Hepatocyte (in vitro differentiated cells): ENCODE data around the gene MACROD2. TPM values are rescaled to one million over a fixed set of nuclear protein-coding genes. Genes with fewer than 3 reads are reported as not detected.

Experiments
- DNase-seq: peaks from one replicate; pipeline ENCODE4 v3.0.0-alpha.2; 2016; ENCODE audit warnings: low spot score
- H2AFZ ChIP-seq: fragments of 200-600 bp; sonication (generic); 2 replicates; pipeline ENCODE4 v1.6.0; 2016; ENCODE audit warnings: antibody characterized with exemption, mild to moderate bottlenecking
- H3K27ac ChIP-seq: fragments of 200-600 bp; sonication (generic); 2 replicates; pipeline ENCODE4 v1.5.1; 2016; ENCODE audit warnings: mild to moderate bottlenecking
- H3K27me3 ChIP-seq: fragments of 200-600 bp; sonication (generic); 2 replicates; pipeline ENCODE4 v1.6.1; 2016
- H3K36me3 ChIP-seq: fragments of 200-600 bp; sonication (generic); replicated peaks from 2 replicates; pipeline ENCODE4 v1.5.1; 2016; ENCODE audit warnings: low read depth; ENCODE audit not compliant: insufficient read depth
- H3K4me1 ChIP-seq: fragments of 200-600 bp; sonication (generic); 2 replicates; pipeline ENCODE4 v1.5.1; 2016; ENCODE audit warnings: mild to moderate bottlenecking, moderate library complexity; ENCODE audit not compliant: insufficient read depth
- H3K4me2 ChIP-seq: fragments of 200-600 bp; sonication (generic); 2 replicates; pipeline ENCODE4 v1.6.0; 2016
- H3K4me3 ChIP-seq: fragments of 200-600 bp; sonication (generic); 2 replicates; pipeline ENCODE4 v1.5.1; 2016; ENCODE audit warnings: mild to moderate bottlenecking
- H3K79me2 ChIP-seq: fragments of 200-600 bp; sonication (generic); 2 replicates; pipeline ENCODE4 v1.6.0; 2017; ENCODE audit warnings: mild to moderate bottlenecking
- H3K9me2 ChIP-seq: fragments of 200-600 bp; sonication (generic); replicated peaks from 2 replicates; pipeline ENCODE4 v1.6.0; 2017; ENCODE audit warnings: mild to moderate bottlenecking; ENCODE audit not compliant: insufficient read depth
- H3K9me3 ChIP-seq: fragments of 200-600 bp; sonication (generic); 2 replicates; pipeline ENCODE4 v1.5.1; 2016; ENCODE audit warnings: low read depth, mild to moderate bottlenecking
- H4K20me1 ChIP-seq: fragments of 200-600 bp; sonication (generic); 2 replicates; pipeline ENCODE4 v1.6.0; 2016; ENCODE audit warnings: mild to moderate bottlenecking; ENCODE audit not compliant: insufficient read depth, poor library complexity, severe bottlenecking
- CTCF ChIP-seq: fragments of 200-600 bp; sonication (generic); IDR thresholded peaks from 2 replicates; pipeline ENCODE4 v1.5.1; 2016; ENCODE audit warnings: antibody characterized with exemption, mild to moderate bottlenecking; ENCODE audit not compliant: poor library complexity
- EZH2 ChIP-seq: fragments of 200-600 bp; sonication (generic); IDR thresholded peaks from 2 replicates; pipeline ENCODE4 v1.6.1; 2016; ENCODE audit warnings: antibody characterized with exemption, mild to moderate bottlenecking, borderline replicate concordance
- EZH2phosphoT487 ChIP-seq: fragments of 200-600 bp; sonication (generic); IDR thresholded peaks from one replicate; pipeline ENCODE4 v1.6.1; 2018; ENCODE audit warnings: antibody characterized with exemption, mild to moderate bottlenecking, low read depth, moderate library complexity; ENCODE audit not compliant: unreplicated experiment, severe bottlenecking
- WGBS: methylation state at CpG from one replicate; pipeline ENCODE4 v1.1.6; 2016; ENCODE audit warnings: low lambda C conversion rate; ENCODE audit errors: missing lambda C conversion rate; 5-methylcytosine and 5-hydroxymethylcytosine counted together
- polyA plus RNA-seq: library from polyadenylated mRNA; unstranded; fragments of >200 nt; fragmentation: Nextera tagmentation; extraction: Ambion mirVana; gene quantifications from 2 replicates; pipeline ENCODE4 v1.2.1, GENCODE V29; 2016
- total RNA-seq: library from RNA; depleted of rRNA; stranded (reverse); fragments of >200 nt; gene quantifications from 2 replicates; pipeline ENCODE4 v1.2.3, GENCODE V29; 2014

The MACROD2 gene
- total and polyA plus RNA-seq, 2 experiments from 2014 or later, result 2.4 to 3.1 TPM

DNA sequence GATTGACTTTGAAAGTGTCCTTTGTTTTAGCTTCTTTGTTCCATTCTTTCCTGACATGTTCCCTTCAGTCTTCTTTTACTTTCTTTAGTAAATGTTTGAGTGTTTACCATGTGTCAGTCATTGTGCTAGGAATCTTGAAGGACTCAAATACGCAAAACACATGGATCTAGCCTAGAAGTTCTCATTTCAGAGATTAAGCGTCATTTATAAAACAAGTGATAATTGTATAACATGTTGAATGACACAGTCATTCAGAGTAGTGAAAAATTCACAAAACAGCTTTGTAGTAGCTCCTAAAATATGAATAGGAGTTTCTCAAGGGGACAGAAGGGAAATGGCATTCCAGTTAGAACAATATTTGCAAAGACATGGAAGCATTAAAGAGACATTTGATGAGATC is 66.9 kb downstream of the MACROD2 start:
- Histone ChIP-seq H2AFZ (no peak overlapping the region), H3K4me1 (no peaks in the 10 kb centered on the region), H3K4me3 (no peak overlapping the region), H3K27ac (no peak overlapping the region), H3K9me2 (no peaks in the 10 kb centered on the region), H4K20me1 (no peaks in the 10 kb centered on the region), H3K27me3 (no peaks in the 10 kb centered on the region), H3K36me3 (no peaks in the 10 kb centered on the region), H3K9me3 (no peaks in the 10 kb centered on the region), H3K79me2 (no peaks in the 10 kb centered on the region), H3K4me2 (no peak overlapping the region)
- no peak for DNase-seq
- 93% methylated on average over 2 of the region's 2 CpGs for WGBS
- TF ChIP-seq EZH2phosphoT487, result no peak

DNA sequence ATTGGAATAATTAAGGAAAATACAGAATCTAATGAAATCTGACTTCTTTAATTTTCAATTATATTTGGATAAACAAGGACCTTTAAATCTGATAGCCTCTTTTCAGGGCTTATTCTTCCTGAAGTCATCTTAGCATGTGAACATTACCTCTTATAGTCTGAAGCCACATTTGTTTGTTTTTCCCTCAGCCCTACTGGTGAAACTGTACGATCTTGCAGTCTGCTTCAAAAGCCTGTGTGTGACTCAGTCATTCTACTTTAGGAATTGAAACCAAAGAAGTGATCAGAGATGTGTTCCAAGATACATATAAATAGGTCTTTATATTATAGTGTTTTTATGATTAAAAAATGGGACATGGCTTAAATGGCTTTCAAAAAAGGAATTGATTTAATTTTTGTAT is 67.5 kb downstream of the MACROD2 start:
- DNase-seq, result no peak
- H3K79me2 ChIP-seq, result no peaks in the 10 kb centered on the region
- TF ChIP-seq CTCF, result no peak
- TF ChIP-seq EZH2phosphoT487, result no peak
- no peak for TF ChIP-seq EZH2
- no peak overlapping the region for H2AFZ ChIP-seq
- H3K4me3 ChIP-seq, result no peak overlapping the region
- H3K36me3 ChIP-seq, result no peaks in the 10 kb centered on the region
- no peak overlapping the region for H3K4me2 ChIP-seq
- H3K27me3 ChIP-seq, result no peaks in the 10 kb centered on the region
- no peaks in the 10 kb centered on the region for H3K9me3 ChIP-seq
- H3K27ac ChIP-seq, result no peak overlapping the region
- 28% methylated on average over 1 of the region's 1 CpG for WGBS
- H3K4me1 ChIP-seq, result no peaks in the 10 kb centered on the region
- no peaks in the 10 kb centered on the region for H3K9me2 ChIP-seq
- no peaks in the 10 kb centered on the region for H4K20me1 ChIP-seq

GRCh38 chr20:14064333-14064732 is 69.0 kb downstream of the MACROD2 start:
- H3K27ac ChIP-seq, result no peak overlapping the region
- no peaks in the 10 kb centered on the region for H4K20me1 ChIP-seq
- H3K4me1 ChIP-seq, result no peaks in the 10 kb centered on the region
- H3K79me2 ChIP-seq, result no peaks in the 10 kb centered on the region
- DNase-seq, result no peak
- no peaks in the 10 kb centered on the region for H3K9me2 ChIP-seq
- no peak overlapping the region for H2AFZ ChIP-seq
- no peak overlapping the region for H3K4me3 ChIP-seq
- no peaks in the 10 kb centered on the region for H3K27me3 ChIP-seq
- H3K4me2 ChIP-seq, result no peak overlapping the region
- TF ChIP-seq EZH2, result no peak
- no peak for TF ChIP-seq EZH2phosphoT487
- TF ChIP-seq CTCF, result no peak
- WGBS, result 89% methylated on average over 3 of the region's 3 CpGs
- no peaks in the 10 kb centered on the region for H3K9me3 ChIP-seq
- no peaks in the 10 kb centered on the region for H3K36me3 ChIP-seq

DNA sequence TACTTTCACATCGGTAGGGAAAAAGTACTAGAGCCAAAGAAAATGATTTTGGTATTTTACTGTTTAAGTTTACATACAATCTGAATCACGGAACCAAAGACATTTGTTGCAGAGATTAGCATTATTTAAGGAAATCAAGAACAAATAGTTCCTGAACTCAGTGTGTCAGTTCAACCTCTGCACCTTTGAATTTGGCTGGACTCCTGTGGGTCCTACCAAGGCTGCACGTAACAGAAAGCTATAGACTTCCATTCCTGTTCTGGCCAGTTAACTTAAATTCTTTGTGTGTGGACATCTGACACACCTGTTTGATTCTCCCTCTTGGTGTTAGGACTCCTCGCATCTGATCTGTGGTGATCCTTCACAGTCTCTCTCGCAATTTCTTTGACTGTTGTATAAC is 69.6 kb downstream of the MACROD2 start:
- no peaks in the 10 kb centered on the region for H3K79me2 ChIP-seq
- H2AFZ ChIP-seq, result no peak overlapping the region
- no peaks in the 10 kb centered on the region for H4K20me1 ChIP-seq
- DNase-seq, result no peak
- no peaks in the 10 kb centered on the region for H3K36me3 ChIP-seq
- no peak overlapping the region for H3K4me2 ChIP-seq
- 89% methylated on average over 5 of the region's 5 CpGs for WGBS
- no peaks in the 10 kb centered on the region for H3K9me3 ChIP-seq
- H3K4me3 ChIP-seq, result no peak overlapping the region
- TF ChIP-seq EZH2 (no peak), EZH2phosphoT487 (no peak), CTCF (no peak)
- no peaks in the 10 kb centered on the region for H3K4me1 ChIP-seq
- H3K27ac ChIP-seq, result no peak overlapping the region
- H3K27me3 ChIP-seq, result no peaks in the 10 kb centered on the region
- no peaks in the 10 kb centered on the region for H3K9me2 ChIP-seq
